ENCODE data around the gene CCDC157.

DNA sequence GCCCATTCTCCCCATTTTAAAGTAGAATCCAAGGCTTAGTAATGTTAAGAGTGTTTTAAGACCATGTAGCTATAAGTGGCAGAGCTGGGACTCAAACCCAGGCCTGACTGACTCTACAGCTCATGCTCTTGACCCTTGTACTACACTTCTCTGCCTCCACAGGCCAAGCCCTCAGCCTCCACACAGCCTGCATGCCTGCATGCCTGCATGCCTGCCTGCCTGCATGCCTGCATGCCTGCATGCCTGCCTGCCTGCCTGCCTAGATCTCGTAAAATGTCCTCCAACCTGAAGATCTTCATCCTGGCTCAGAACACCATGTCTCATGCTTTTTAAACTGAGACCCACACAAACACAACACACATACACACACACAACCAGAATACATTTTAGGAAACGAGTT is 48.7 kb upstream of the CCDC157 start:
- TF ChIP-seq EZH2 (IDR thresholded peaks at IDR 0.05; ENCODE audit: borderline replicate concordance, low read length) (no peak), CTCF (IDR thresholded peaks at IDR 0.05; ENCODE audit: low read length) (no peak)
